Endothelial cell of umbilical vein (primary cell): Measurements from ENCODE around the gene MPIG6B.

Experiments used
- EZH2 ChIP-seq: IDR thresholded peaks from 2 replicates; pipeline ENCODE4 v1.6.1; 2012; ENCODE audit warnings: borderline replicate concordance, low read depth, mild to moderate bottlenecking, moderate library complexity, low read length, inconsistent platforms; ENCODE audit not compliant: severe bottlenecking
- FOS ChIP-seq: IDR thresholded peaks from 2 replicates; pipeline ENCODE4 v1.6.1; 2011; ENCODE audit warnings: mild to moderate bottlenecking, low read length, moderate library complexity, borderline replicate concordance; ENCODE audit not compliant: insufficient read depth
- JUN ChIP-seq: IDR thresholded peaks from 2 replicates; pipeline ENCODE4 v1.6.1; 2011; ENCODE audit warnings: borderline replicate concordance, low read depth; ENCODE audit not compliant: insufficient read length, insufficient read depth
- MYC ChIP-seq: IDR thresholded peaks from one replicate; pipeline ENCODE4 v1.6.1; 2011; ENCODE audit warnings: mild to moderate bottlenecking, low read depth, low read length
- POLR2A ChIP-seq: IDR thresholded peaks from 2 replicates; pipeline ENCODE4 v1.6.1; 2012; ENCODE audit warnings: low read depth, mild to moderate bottlenecking, control low read depth, low read length
- POLR2AphosphoS5 ChIP-seq: IDR thresholded peaks from 2 replicates; pipeline ENCODE4 v1.6.1; 2012; ENCODE audit warnings: low read depth, mild to moderate bottlenecking, control low read depth, low read length, moderate library complexity; ENCODE audit not compliant: insufficient read depth
- TF ChIP-seq, protein P1 (sequence below), 2 donors: IDR thresholded peaks; 1 replicate in 1 of 2; 2 replicates in 1 of 2; pipeline ENCODE4 v1.5.1; 2011; ENCODE audit warnings: low read length in 2 of 2, mild to moderate bottlenecking in 2 of 2, moderate library complexity in 2 of 2, control low read depth in 1 of 2, inconsistent platforms in 1 of 2, low read depth in 1 of 2; ENCODE audit not compliant: insufficient read depth in 1 of 2; ENCODE audit errors: extremely low read depth in 1 of 2
- TF ChIP-seq, protein P2 (sequence below): IDR thresholded peaks from 2 replicates; pipeline ENCODE4 v1.6.1; 2011; ENCODE audit not compliant: insufficient read depth, insufficient read length

DNA sequence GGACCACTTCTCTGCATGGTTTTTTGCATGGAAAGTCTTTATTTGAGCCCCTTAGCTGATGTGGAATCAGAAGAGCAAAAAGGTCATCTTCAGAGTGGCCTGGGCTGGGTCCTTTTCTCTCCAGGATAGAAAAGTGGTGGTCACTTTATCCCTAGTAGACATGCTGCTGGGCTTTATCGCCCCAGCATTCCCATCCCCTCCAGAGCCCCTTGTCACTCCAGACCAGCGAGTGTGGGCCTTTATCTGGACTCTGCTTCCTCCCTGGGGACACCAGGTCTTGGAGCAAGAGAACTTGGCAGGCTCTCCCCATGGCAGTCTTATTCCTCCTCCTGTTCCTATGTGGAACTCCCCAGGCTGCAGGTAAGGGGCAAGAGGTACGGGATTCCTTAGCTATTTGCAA lies 16.6 kb upstream of the MPIG6B start, which contains the start of gene LY6G6F:
- TF ChIP-seq, protein P1, sequence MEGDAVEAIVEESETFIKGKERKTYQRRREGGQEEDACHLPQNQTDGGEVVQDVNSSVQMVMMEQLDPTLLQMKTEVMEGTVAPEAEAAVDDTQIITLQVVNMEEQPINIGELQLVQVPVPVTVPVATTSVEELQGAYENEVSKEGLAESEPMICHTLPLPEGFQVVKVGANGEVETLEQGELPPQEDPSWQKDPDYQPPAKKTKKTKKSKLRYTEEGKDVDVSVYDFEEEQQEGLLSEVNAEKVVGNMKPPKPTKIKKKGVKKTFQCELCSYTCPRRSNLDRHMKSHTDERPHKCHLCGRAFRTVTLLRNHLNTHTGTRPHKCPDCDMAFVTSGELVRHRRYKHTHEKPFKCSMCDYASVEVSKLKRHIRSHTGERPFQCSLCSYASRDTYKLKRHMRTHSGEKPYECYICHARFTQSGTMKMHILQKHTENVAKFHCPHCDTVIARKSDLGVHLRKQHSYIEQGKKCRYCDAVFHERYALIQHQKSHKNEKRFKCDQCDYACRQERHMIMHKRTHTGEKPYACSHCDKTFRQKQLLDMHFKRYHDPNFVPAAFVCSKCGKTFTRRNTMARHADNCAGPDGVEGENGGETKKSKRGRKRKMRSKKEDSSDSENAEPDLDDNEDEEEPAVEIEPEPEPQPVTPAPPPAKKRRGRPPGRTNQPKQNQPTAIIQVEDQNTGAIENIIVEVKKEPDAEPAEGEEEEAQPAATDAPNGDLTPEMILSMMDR (IDR thresholded peaks at IDR 0.05; ENCODE audit: extremely low read depth in 1 of 2, insufficient read depth in 1 of 2, low read depth in 1 of 2, low read length in 2 of 2): no peak
- no peak for TF ChIP-seq POLR2AphosphoS5
- no peak for TF ChIP-seq POLR2A
- TF ChIP-seq, protein P2, sequence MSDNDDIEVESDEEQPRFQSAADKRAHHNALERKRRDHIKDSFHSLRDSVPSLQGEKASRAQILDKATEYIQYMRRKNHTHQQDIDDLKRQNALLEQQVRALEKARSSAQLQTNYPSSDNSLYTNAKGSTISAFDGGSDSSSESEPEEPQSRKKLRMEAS: no peak
- TF ChIP-seq FOS: no peak
- TF ChIP-seq MYC: no peak
- no peak for TF ChIP-seq EZH2
- TF ChIP-seq JUN: no peak
